NCI-H1930 (cell line): ENCODE measurements around the gene PEX16.
A peak's percentile ranks its signal among the peaks of the same experiment; 100 is the strongest.

Source experiments
- DNase-seq, 2 experiments: peaks; one replicate each; lab custom pipeline; 2025; lab: John Stamatoyannopoulos, UW

PEX16 gene

DNA sequence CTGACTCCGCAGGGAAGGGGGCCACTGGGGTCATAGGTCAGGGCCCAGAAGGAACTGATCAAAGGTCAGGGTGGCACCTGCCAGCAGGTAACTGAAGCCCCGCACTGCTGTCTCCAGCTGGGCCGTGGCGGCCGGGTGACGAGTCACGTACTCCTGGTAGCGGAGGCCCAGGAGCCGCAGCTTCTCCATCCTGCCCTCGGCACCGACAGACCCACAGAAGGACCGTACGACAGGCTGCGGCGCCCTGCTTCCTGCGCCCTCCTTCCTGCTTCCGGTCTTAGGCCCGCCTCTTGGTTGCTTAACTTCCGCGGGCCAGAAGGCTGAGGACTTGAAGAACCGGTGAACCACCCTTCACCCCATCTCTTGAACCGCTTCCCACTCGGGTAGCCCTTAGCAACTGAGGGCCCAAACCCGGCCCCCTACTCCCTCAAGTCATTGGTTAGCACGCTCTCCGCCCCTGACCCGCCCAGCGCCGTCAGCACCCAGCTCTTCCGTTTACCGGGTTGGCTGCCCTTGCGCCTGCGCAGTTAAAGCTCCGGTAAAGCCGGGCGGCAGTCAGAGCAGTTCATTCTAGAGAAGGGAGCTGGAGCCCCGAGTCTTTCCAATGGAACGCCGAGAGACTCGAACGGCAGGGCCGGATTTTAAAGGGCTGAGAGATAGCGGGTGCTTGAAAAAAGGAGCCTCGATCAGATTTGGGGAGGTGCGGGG is at the start of gene PEX16:
TSS of gene PEX16 (minus strand) at position 255 of the 708 bp plus-strand sequence. CDS start at position 189, 66 bp downstream.
- peak; percentile 96 to 97 for DNase-seq

- peak; percentile 57 to 69 for DNase-seq
Observed at GRCh38 chr11:45964911-45965389, 47.3 kb upstream of the PEX16 start.

DNA sequence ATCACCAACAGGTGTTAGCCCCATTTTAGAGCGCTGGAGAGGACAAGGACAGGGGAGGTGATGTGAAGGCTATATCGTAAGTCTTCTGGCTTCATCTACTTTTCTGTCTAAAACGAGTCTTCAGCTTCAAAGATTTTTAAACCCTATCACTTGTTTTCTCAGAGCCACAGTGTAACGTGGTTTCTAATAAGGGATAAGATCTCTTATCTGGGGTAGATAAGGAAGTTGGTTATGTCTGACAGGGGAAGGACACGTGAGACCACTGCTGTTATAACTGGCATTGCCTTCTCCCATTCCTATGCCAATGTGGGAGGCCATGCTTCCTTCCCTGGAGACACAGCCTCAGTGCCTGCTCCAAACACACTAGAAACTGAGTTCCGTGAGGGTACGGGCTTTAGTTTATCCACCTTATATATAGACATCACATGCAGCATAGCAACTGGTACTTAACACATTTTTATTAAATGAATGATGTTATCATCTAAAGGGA is 44.1 kb upstream of the PEX16 start:
- no peak for DNase-seq

GRCh38 chr11:45960387-45961095 is 42.9 kb upstream of the PEX16 start:
- no peak for DNase-seq

GRCh38 chr11:45959851-45960250 is 42.2 kb upstream of the PEX16 start:
- no peak for DNase-seq

DNA sequence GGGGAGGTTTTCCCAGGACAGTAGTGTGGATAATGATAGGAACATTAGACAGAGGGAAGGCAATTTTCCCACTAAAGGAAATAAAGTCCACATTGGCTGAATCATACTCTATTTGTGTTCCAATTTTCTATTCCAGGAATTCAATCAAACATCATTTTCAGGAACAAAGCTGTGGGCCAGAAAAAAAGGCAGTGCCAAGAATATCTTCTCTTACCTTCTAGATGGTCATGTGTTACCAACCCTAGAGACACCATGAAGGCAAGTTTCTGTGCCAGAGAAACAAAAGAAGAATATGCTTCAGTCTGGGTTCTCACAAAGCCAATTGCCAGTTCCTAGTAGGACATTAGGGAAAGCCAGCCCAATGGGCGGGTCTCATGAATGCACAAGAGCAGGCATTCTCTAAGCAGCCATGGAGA is 32.3 kb upstream of the PEX16 start:
- peak; percentile 33 to 56 for DNase-seq

DNA sequence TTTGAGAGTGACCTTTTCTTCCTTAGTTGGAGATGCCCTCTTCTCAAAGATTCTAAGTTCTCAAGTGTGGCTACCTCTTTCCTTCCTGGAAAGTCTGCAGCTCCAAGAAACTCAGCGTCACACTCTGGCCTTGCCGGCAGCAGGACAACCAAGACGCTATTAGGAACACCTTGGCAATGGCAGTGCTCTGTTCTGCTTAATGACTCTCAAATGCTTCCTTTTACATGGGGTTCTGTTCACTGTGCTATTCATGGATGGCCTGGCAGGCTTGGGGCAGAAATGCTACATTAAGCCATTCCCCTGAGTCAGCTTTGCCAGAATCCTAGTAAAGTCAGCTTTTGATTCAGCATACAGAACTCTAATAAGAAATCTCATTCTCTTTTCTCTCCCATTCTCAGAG is 30.7 kb upstream of the PEX16 start:
- no peak for DNase-seq

DNA sequence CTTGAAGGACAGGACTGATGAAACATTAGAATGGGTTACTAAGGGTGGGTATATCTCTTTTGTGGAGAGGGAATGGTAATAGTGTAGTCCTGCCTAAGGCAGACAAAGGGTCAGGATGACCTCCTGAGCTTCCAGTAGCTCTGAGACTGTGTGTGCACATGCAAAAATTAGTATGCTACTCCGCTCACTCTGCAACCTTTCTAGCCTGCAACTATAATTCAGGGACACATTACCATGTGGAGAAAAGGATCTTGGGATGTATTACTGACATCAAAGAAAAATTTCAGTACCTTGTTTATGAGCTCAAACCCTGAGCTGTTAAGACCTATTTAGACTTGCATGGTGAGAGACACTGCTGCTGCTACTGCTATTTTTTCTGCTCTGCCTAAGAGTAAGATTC is 30.2 kb upstream of the PEX16 start:
- DNase-seq: no peak

GRCh38 chr11:45945397-45945999 is 27.8 kb upstream of the PEX16 start:
- DNase-seq: no peak

DNA sequence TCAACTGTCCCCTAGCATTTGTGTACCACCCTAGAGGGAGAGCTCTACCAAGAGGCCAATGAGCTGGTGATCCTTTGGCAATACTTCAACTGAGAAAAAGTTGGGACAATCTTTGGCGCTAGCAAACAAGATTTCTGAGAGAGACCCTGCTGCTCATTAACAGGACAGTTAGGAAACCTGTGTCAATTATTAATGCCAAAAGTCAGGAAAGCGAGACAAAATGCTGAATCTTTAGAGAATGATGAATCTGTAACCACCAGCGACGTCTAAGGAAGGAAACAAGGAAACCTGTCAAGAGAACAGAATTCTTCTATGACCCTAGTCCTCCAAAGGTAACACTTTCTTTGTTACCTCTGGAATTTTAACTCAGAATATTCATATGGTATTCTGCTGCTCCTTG is 24.7 kb upstream of the PEX16 start:
- no peak for DNase-seq

GRCh38 chr11:45941285-45941684 is 23.6 kb upstream of the PEX16 start:
- no peak for DNase-seq

DNA sequence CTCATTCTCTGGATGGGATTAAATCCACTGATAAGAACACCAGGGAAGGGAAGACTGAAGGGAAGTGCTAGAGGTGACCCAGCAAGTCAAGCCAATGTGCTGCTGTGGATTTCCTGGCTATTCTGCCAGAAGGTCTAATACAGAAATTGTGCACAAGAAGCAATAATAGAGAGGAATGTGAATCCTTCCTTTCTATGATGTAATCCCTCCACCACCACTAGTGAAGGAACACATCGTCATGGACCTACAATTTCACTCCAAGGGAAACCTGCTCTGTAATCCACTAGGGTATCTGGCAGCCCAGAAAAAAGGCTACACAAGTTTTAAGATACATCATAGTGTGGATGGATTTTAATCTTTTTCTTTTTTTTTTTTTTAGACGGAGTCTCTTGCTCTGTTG is 22.2 kb upstream of the PEX16 start:
- no peak for DNase-seq

DNA sequence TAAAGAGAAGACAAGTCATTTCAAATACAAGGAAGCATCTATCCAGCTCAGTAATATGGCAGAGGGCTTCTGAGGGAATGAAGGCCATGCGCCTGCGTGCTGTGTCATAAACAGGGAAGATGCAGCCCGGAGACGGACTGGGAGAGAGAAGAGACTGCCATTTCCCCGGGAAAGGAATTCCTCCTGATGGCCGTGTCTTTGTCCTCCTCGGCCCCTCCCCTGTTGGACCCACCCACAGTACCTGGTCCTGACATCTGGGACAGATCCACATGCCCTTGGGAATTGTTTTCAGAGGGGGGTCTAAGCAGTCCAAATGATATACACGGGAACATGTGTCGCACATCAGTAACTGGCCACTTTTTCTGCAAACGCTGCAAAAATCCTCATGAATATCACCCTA is 20.2 kb upstream of the PEX16 start:
- DNase-seq: no peak

GRCh38 chr11:45936511-45937054 is 18.9 kb upstream of the PEX16 start:
- no peak for DNase-seq

- no peak for DNase-seq
Observed at GRCh38 chr11:45935349-45936064, 17.8 kb upstream of the PEX16 start.

GRCh38 chr11:45934580-45935318 is 17.1 kb upstream of the PEX16 start:
- no peak for DNase-seq

- DNase-seq: no peak
Observed at GRCh38 chr11:45933846-45934579, 16.3 kb upstream of the PEX16 start.

GRCh38 chr11:45933131-45933831 is 15.6 kb upstream of the PEX16 start:
- no peak for DNase-seq

- no peak for DNase-seq
Observed at GRCh38 chr11:45932217-45932616, 14.5 kb upstream of the PEX16 start.

DNA sequence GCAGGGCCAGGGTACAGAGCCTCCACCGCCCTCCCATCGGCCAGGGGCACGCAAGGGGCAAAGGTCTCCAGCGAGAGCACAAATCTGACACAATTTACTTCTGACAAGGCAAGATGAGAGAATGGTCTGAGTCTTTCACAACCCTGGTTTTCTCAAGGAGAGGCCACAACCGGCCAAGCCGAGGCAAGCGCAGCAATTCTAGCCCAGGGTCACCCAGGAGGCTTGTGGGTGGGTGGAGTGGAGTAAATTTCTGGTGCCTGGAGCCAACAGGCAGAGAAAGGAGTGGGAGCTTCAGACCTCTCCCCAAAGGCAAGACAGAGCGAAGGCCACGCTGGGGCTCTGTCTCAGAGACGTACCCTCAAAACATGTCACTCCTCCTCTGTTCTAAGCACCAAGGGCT is 14.1 kb upstream of the PEX16 start:
- DNase-seq: no peak
